ENCODE data around the gene KCTD19.

Gene KCTD19

GRCh38 chr16:67242138-67242730 is 84.3 kb downstream of the KCTD19 start:
- no peak for DNase-seq (ENCODE audit: low read depth)

GRCh38 chr16:67241008-67241900 is 85.3 kb downstream of the KCTD19 start:
- DNase-seq (ENCODE audit: low read depth), result no peak

- no peak for DNase-seq (ENCODE audit: low read depth)
These were observed 86.0 kb downstream of the KCTD19 start for GRCh38 chr16:67240506-67240905.

Data from stimulated activated CD8-positive, alpha-beta memory T cell treated with anti-CD3 and anti-CD28 coated beads, Interleukin-15, amount 100 ng/mL, for 24 hours (primary cell).